ENCODE data around the gene SSRP1. TPM values are rescaled to one million over a fixed set of nuclear protein-coding genes. Genes with fewer than 3 reads are reported as not detected.
"Not testable (repeated sequence)": the region's sequence is repeated elsewhere in the genome, so short reads cannot be mapped to it uniquely, and the experiment has no call there.

Gene SSRP1
- total RNA-seq, 1 donor = 61.7 TPM

- H3K4me3 ChIP-seq (ENCODE audit: low read depth, low read length) = no peak overlapping the region
- DNase-seq (ENCODE audit: low read depth) = no peak
- no peak for TF ChIP-seq CTCF (IDR thresholded peaks at IDR 0.05; ENCODE audit: insufficient read depth, low read depth, low read length)
Measured at GRCh38 chr11:57302489-57302888, 33.2 kb downstream of the SSRP1 start.

DNA sequence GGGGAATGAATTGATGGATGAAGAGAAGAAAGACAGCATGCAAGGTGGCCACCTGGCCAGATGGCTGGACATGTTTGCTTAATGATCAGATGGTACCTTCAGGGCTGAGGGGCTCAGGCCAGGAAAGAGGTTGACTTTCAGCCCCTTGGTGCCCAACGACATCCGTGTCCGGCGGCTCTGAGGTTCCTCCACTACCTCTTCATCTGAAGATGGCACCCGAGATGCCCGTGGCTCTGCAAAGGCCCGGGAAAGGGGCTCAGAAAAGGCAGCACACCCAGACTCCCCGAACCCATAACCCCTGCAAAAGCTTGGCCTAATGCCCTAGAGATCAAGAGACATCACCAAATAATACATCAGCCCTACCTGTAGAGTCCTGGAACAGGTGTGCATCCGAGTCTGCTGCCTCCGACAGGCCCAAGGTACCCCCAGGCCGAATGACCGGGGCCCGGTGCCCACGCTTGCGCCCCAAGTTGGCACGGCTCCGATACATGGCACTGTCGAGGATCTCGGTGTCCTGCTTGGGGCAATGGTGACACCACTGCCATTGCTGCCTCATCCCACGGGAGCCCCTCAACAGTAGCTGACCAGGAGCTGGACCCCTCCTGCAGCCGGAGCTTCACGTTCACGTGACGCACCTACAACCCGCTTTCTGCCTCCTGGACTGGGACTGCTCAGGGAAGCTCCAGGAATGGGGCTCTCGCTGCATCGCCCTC lies 33.8 kb downstream of the SSRP1 start:
- no peak overlapping the region for H3K4me3 ChIP-seq (ENCODE audit: low read depth, low read length)
- no peak for TF ChIP-seq CTCF (IDR thresholded peaks at IDR 0.05; ENCODE audit: insufficient read depth, low read depth, low read length)
- DNase-seq (ENCODE audit: low read depth) = no peak

- no peak for DNase-seq (ENCODE audit: low read depth)
- no peak overlapping the region for H3K4me3 ChIP-seq (ENCODE audit: low read depth, low read length)
- TF ChIP-seq CTCF (IDR thresholded peaks at IDR 0.05; ENCODE audit: insufficient read depth, low read depth, low read length) = no peak
Measured at GRCh38 chr11:57300785-57301184, 34.9 kb downstream of the SSRP1 start.

DNA sequence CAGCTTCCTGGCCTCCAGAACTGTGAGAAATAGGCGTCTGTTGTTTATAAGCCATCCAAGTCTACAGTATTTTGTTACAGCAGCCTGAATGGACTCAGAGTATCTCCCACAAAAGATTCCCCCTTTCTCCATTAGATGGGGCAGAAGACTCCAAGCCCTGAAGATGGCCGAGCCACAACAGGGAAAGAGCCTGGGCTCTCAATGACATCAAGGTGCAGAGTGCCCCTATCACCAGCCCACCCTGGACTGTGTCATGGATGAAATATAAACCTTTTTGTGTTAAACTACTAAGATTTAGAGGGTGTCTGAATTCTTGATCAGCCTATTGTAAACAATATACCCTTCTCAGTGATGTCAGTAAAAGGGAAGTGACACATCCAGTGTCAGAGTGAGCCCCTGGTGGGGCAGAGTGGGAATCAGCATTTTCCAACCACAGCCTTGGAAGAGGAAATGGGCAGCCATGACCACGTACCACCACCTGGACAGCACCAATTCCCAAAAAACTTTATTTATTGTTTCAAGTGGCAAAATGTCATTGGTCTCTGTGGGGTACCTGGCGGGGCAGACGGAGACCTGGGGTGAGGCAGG lies 36.4 kb downstream of the SSRP1 start:
- no peak for DNase-seq (ENCODE audit: low read depth)
- no peak overlapping the region for H3K4me3 ChIP-seq (ENCODE audit: low read depth, low read length)
- no peak for TF ChIP-seq CTCF (IDR thresholded peaks at IDR 0.05; ENCODE audit: insufficient read depth, low read depth, low read length)

DNA sequence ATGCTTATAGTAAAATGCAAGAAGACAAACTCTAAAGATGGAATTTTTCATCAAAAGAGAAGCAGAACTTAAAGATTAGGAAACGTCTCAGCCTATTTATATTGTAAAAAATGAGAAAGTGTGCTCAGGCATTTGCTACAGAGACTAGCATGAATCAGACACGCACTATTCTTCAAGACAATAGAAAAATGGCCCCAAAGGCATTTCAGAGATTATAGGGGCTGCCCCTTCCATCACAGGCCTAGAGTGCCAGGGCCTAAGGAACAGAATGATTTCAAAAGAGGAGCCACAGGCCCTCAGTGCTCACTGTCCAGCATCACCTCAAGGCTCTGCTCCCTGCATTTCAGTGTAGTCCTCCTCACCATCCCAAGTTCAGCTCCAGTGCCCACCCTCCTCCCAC lies 38.5 kb downstream of the SSRP1 start:
- no peak overlapping the region for H3K4me3 ChIP-seq (ENCODE audit: low read depth, low read length)
- no peak for TF ChIP-seq CTCF (IDR thresholded peaks at IDR 0.05; ENCODE audit: insufficient read depth, low read depth, low read length)
- DNase-seq (ENCODE audit: low read depth) = no peak

DNA sequence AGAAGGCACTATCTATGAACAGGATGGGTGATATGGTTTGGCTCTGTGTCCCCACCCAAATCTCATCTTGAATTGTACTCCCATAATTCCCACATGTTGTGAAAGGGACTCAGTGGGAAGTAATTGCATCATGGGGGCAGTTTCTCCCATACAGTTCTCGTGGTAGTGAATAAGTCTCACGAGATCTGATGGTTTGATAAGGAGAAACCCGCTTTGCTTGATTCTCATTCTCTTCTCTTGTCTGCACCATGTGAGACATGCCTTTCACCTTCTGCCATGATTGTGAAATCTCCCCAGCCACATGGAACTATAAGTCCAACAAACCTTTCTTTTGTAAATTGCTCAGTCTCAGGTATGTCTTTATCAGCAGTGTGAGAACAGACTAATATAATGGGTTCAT lies 39.5 kb downstream of the SSRP1 start:
- H3K4me3 ChIP-seq (ENCODE audit: low read depth, low read length); DNase-seq (ENCODE audit: low read depth): not testable (repeated sequence)

DNA sequence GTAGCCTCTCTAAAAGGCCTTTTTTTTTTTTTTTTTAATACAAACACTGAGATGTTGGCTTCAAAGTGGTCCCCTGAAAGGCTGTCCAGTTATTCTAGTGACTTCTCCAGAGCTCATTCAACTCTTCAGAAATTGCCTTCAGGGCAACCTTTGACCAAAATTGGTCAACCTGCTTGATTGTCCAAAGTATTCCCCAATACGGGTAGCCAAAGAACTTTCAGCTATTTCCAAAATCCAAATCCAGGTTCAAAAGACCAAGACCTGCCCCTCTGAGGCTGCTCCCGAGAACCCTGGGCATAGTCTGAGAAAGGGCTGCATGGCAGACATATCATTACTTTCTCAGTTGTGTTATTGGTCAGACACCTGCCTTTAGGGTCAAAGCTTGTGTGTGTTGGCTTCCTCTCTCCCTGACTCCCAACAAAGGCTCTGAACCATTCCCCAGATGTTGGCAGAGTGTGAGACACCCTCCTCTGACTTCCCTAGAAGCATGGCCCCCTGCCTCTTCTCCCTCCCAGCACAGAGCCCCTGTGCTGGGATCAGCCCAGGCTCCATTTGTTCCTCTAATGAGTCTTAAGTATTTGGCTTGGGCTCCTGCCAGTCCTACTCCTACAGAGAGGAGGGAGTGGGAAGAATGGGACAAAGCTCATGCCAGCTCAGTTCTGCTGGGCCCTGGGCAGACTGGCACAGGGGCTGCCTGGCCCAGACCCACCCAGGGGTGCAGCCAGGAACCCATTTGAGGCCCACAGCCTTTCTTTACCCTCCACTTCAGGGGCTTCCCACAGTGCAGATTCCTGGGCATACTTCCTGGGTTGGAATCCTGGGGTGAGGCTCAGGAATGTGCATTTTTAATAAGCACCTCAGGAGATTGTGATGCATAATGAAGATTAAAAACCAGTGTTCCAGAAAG lies 41.2 kb downstream of the SSRP1 start:
- no peak for DNase-seq (ENCODE audit: low read depth)
- no peak for TF ChIP-seq CTCF (IDR thresholded peaks at IDR 0.05; ENCODE audit: insufficient read depth, low read depth, low read length)
- no peak overlapping the region for H3K4me3 ChIP-seq (ENCODE audit: low read depth, low read length)

All from fibroblast of villous mesenchyme (primary cell).